GM23248 (cell line): ENCODE results near the gene CAPN14. TPM values are rescaled to one million over a fixed set of nuclear protein-coding genes. Genes with fewer than 3 reads are reported as not detected.

ENCODE experiments used
- DNase-seq: peaks from one replicate; pipeline ENCODE4 v3.0.0-alpha.2; 2015
- H2AFZ ChIP-seq: fragments of 200-600 bp; sonication (generic); 2 replicates; pipeline ENCODE4 v1.6.1; 2016; ENCODE audit warnings: antibody characterized with exemption
- H3F3A ChIP-seq: fragments of 200-600 bp; sonication (generic); 2 replicates; pipeline ENCODE4 v1.6.1; 2016; ENCODE audit warnings: mild to moderate bottlenecking, antibody characterized with exemption, mixed run types; ENCODE audit not compliant: insufficient read depth
- H3K27ac ChIP-seq: fragments of 200-600 bp; sonication (generic); 2 replicates; pipeline ENCODE4 v1.5.1; 2016; ENCODE audit warnings: mild to moderate bottlenecking
- H3K27me3 ChIP-seq: fragments of 200-600 bp; sonication (generic); replicated peaks from 2 replicates; pipeline ENCODE4 v1.6.1; 2016; ENCODE audit warnings: mild to moderate bottlenecking; ENCODE audit not compliant: insufficient read depth
- H3K36me3 ChIP-seq: fragments of 200-600 bp; sonication (generic); 2 replicates; pipeline ENCODE4 v1.6.1; 2016; ENCODE audit warnings: low read depth, mild to moderate bottlenecking
- H3K4me1 ChIP-seq: fragments of 200-600 bp; sonication (generic); 2 replicates; pipeline ENCODE4 v1.6.1; 2016; ENCODE audit warnings: mild to moderate bottlenecking; ENCODE audit not compliant: insufficient read depth
- H3K4me2 ChIP-seq: fragments of 200-600 bp; sonication (generic); one replicate; pipeline ENCODE4 v1.6.1; 2016; ENCODE audit warnings: mild to moderate bottlenecking; ENCODE audit not compliant: unreplicated experiment
- H3K4me3 ChIP-seq: fragments of 200-600 bp; sonication (generic); 2 replicates; pipeline ENCODE4 v1.5.1; 2016; ENCODE audit warnings: mild to moderate bottlenecking
- H3K79me2 ChIP-seq: fragments of 200-600 bp; sonication (generic); 2 replicates; pipeline ENCODE4 v1.6.1; 2016; ENCODE audit warnings: mild to moderate bottlenecking; ENCODE audit not compliant: insufficient read depth
- H3K9ac ChIP-seq: fragments of 200-600 bp; sonication (generic); 2 replicates; pipeline ENCODE4 v1.6.1; 2016; ENCODE audit warnings: mild to moderate bottlenecking
- H3K9me2 ChIP-seq: fragments of 200-600 bp; sonication (generic); 2 replicates; pipeline ENCODE4 v1.6.1; 2016; ENCODE audit warnings: mixed run types, mild to moderate bottlenecking, moderate library complexity; ENCODE audit not compliant: insufficient read depth
- H3K9me3 ChIP-seq: fragments of 200-600 bp; sonication (generic); one replicate; pipeline ENCODE4 v1.6.1; 2017; ENCODE audit warnings: low read depth
- H4K20me1 ChIP-seq: fragments of 200-600 bp; sonication (generic); 2 replicates; pipeline ENCODE4 v1.6.0; 2016; ENCODE audit not compliant: insufficient read depth
- EZH2 ChIP-seq: fragments of 200-600 bp; sonication (generic); IDR thresholded peaks from 2 replicates; pipeline ENCODE4 v1.6.1; 2018; ENCODE audit warnings: antibody characterized with exemption, mild to moderate bottlenecking; ENCODE audit not compliant: insufficient read depth, poor library complexity, severe bottlenecking
- EZH2phosphoT487 ChIP-seq: fragments of 200-600 bp; sonication (generic); IDR thresholded peaks from 2 replicates; pipeline ENCODE4 v1.6.1; 2018; ENCODE audit warnings: antibody characterized with exemption, moderate library complexity, mild to moderate bottlenecking, low read depth; ENCODE audit not compliant: insufficient read depth
- WGBS, 2 experiments: methylation state at CpG; one replicate each; pipeline ENCODE4 v1.1.6; 2015 to 2017; ENCODE audit warnings: low lambda C conversion rate in 2 of 2, low coverage in 1 of 2; ENCODE audit errors: missing lambda C conversion rate in 2 of 2; 5-methylcytosine and 5-hydroxymethylcytosine counted together
- in situ Hi-C: fragments of 300-500 bp; cut with MboI; formaldehyde crosslinking; loops from 2 replicates; pipeline ENCODE4 v1.15.0; 2020
- polyA plus RNA-seq: library from polyadenylated mRNA; unstranded; fragments of >200 nt; fragmentation: Nextera tagmentation; extraction: Ambion mirVana; gene quantifications from 2 replicates; pipeline ENCODE4 v1.2.1, GENCODE V29; 2016
- total RNA-seq: library from RNA; depleted of rRNA; stranded (reverse); fragments of >200 nt; shearing (Covaris generic); gene quantifications from 2 replicates; pipeline ENCODE4 v1.2.3, GENCODE V29; 2014

The CAPN14 gene
- total and polyA plus RNA-seq, 2 experiments from 2014 or later = 0.11 TPM; not detected in 1

GRCh38 chr2:31219131-31219969 is 2.0 kb upstream of the CAPN14 start:
- no peak overlapping the region for H3K4me3 ChIP-seq

GRCh38 chr2:31216734-31217133 is 581 bp downstream of the CAPN14 start:
- Histone ChIP-seq H3K9me2 (no peaks in the 10 kb centered on the region), H3K4me1 (no peaks in the 10 kb centered on the region), H3K27ac (no peak overlapping the region), H3F3A (no peaks in the 10 kb centered on the region), H3K9me3 (no peaks in the 10 kb centered on the region), H3K79me2 (no peaks in the 10 kb centered on the region), H2AFZ (no peak overlapping the region), H3K4me2 (no peak overlapping the region), H3K27me3 (peaks cover 22% of the 10 kb centered on the region), H3K9ac (no peak overlapping the region), H3K36me3 (no peaks in the 10 kb centered on the region), H3K4me3 (no peak overlapping the region), H4K20me1 (no peaks in the 10 kb centered on the region)
- 52 to 54% methylated on average over 5 of the region's 5 CpGs for WGBS, 2 experiments
- in situ Hi-C loops = no loop called here
- no peak for DNase-seq
- no peak for TF ChIP-seq EZH2phosphoT487
- TF ChIP-seq EZH2 = no peak

More at GRCh38 chr2:31219131-31219969, 2.0 kb upstream of the CAPN14 start:
- H3K79me2 ChIP-seq = no peaks in the 10 kb centered on the region
- no peaks in the 10 kb centered on the region for H3K4me1 ChIP-seq
- no peak overlapping the region for H3K9ac ChIP-seq
- H3F3A ChIP-seq = no peaks in the 10 kb centered on the region
- no peaks in the 10 kb centered on the region for H3K9me3 ChIP-seq
- in situ Hi-C loops = no loop called here
- no peak overlapping the region for H2AFZ ChIP-seq
- peaks cover 31% of the 10 kb centered on the region for H3K27me3 ChIP-seq
- no peak for DNase-seq
- no peak for TF ChIP-seq EZH2
- TF ChIP-seq EZH2phosphoT487 = no peak
- H3K27ac ChIP-seq = no peak overlapping the region
- no peaks in the 10 kb centered on the region for H3K36me3 ChIP-seq
- no peak overlapping the region for H3K4me2 ChIP-seq
- H3K9me2 ChIP-seq = no peaks in the 10 kb centered on the region
- WGBS, 2 experiments = 47% methylated on average over 11 of the region's 11 CpGs
- no peaks in the 10 kb centered on the region for H4K20me1 ChIP-seq

DNA sequence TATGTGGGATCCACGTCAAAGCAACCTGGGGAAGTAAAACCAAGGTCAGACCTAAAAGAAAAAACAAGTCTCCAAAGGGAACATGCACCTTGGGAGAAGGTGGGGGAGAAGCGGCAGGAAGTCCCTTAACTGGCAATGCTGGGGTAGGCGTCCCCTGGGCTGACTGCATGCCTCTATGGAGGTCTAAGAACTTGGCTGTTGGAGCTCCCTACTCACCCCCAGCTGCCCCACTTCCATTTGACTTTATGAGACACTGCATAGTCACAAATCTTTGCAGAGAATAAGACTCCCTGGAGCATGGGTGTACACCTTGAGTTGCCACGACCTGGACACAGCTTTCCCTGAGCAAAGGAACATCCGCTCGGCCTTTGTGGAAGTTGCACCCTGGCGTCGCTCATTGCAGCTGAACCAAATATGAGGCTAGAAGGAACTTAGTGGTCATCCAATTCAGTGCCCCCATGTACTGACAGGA is 2.8 kb downstream of the CAPN14 start:
- Histone ChIP-seq H3F3A (no peaks in the 10 kb centered on the region), H3K79me2 (no peaks in the 10 kb centered on the region), H3K4me2 (no peak overlapping the region), H3K4me1 (no peaks in the 10 kb centered on the region), H2AFZ (no peak overlapping the region), H3K27ac (no peak overlapping the region), H3K9ac (no peak overlapping the region), H3K27me3 (0 out of 2 replicates have a peak, but pooled peaks cover 1% of the 10 kb centered on the region), H3K9me3 (no peaks in the 10 kb centered on the region), H3K9me2 (no peaks in the 10 kb centered on the region), H4K20me1 (no peaks in the 10 kb centered on the region), H3K36me3 (no peaks in the 10 kb centered on the region), H3K4me3 (no peak overlapping the region)
- no peak for TF ChIP-seq EZH2
- TF ChIP-seq EZH2phosphoT487 = no peak
- WGBS, 2 experiments = 75 to 79% methylated on average over 8 of the region's 8 CpGs
- in situ Hi-C loops = no loop called here
- DNase-seq = no peak

- in situ Hi-C loops = no loop called here
- no peaks in the 10 kb centered on the region for H3K4me1 ChIP-seq
- no peak overlapping the region for H3K27ac ChIP-seq
- no peaks in the 10 kb centered on the region for H3F3A ChIP-seq
- no peak overlapping the region for H3K9ac ChIP-seq
- no peak overlapping the region for H3K4me2 ChIP-seq
- H3K9me3 ChIP-seq = no peaks in the 10 kb centered on the region
- no peaks in the 10 kb centered on the region for H4K20me1 ChIP-seq
- TF ChIP-seq EZH2 (no peak), EZH2phosphoT487 (no peak)
- no peak overlapping the region for H2AFZ ChIP-seq
- no peaks in the 10 kb centered on the region for H3K36me3 ChIP-seq
- H3K4me3 ChIP-seq = no peak overlapping the region
- H3K9me2 ChIP-seq = no peaks in the 10 kb centered on the region
- no peaks in the 10 kb centered on the region for H3K79me2 ChIP-seq
- DNase-seq = no peak
- 11 to 12% methylated on average over 4 of the region's 4 CpGs for WGBS, 2 experiments
- H3K27me3 ChIP-seq = no peaks in the 10 kb centered on the region
These were observed 3.5 kb downstream of the CAPN14 start for GRCh38 chr2:31213601-31214443.
